Germinal center (tissue), 1 donor: ENCODE measurements around the gene ITIH3.
"Not testable (repeated sequence)": the region's sequence is repeated elsewhere in the genome, so short reads cannot be mapped to it uniquely, and the experiment has no call there.

Experiments
- DNase-seq: peaks from one replicate; pipeline ENCODE4 v3.0.0; 2012; ENCODE audit warnings: mixed read lengths, low spot score

ITIH3 gene, protein sequence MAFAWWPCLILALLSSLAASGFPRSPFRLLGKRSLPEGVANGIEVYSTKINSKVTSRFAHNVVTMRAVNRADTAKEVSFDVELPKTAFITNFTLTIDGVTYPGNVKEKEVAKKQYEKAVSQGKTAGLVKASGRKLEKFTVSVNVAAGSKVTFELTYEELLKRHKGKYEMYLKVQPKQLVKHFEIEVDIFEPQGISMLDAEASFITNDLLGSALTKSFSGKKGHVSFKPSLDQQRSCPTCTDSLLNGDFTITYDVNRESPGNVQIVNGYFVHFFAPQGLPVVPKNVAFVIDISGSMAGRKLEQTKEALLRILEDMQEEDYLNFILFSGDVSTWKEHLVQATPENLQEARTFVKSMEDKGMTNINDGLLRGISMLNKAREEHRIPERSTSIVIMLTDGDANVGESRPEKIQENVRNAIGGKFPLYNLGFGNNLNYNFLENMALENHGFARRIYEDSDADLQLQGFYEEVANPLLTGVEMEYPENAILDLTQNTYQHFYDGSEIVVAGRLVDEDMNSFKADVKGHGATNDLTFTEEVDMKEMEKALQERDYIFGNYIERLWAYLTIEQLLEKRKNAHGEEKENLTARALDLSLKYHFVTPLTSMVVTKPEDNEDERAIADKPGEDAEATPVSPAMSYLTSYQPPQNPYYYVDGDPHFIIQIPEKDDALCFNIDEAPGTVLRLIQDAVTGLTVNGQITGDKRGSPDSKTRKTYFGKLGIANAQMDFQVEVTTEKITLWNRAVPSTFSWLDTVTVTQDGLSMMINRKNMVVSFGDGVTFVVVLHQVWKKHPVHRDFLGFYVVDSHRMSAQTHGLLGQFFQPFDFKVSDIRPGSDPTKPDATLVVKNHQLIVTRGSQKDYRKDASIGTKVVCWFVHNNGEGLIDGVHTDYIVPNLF

DNA sequence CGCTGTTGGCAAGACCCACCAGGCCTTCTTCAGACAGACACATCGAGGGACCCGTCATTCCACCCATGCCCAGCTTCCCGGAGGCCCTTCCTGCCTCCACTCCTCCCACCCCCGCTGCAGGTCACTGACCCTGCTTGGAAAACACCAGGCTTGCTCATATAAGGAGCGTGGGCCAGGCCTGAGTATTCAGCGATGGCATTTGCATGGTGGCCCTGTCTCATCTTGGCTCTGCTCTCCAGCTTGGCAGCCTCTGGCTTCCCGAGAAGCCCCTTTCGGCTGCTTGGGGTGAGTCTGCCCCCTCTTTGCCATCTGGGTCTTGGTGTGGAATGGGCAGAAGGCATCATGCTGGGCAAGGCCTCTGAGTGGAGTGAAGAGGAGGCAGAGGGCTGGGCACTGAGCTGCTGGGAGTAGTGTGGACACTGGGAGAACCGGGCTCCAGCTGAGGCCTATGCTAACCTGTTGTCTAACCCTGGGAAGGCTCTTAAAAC lies at the start of gene ITIH3:
TSS of gene ITIH3 (plus strand) at position 185 of the 488 bp plus-strand sequence. CDS start at position 193, 8 bp downstream.
- no peak for DNase-seq

DNA sequence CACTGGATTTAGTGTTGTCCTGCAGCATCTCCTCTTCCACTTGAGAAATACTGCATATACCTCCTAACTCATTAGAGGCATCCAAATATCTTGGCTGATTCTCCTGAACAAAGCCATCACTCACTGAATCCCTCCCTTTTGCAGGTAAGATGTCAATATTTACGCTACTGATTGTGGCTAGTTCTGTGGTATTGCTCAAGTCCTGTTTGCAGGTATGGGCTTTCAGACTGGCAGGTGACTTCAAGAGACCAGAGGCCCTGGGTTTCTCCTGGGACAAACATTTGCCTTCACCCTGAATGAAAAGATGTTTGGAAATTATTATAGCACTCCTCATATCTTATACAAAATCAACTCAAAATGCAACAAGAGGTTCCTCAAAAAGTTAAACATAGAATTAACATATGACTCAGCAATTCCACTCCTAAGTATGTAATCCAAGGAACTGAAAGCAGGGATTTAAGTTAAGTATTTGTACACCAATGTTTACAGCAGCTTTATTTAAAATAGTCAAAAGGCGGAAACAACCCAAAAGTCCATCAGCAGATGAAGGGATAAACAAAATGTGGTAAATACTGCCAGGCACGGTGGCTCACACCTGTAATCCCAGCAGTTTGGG lies 42.4 kb upstream of the ITIH3 start:
- DNase-seq: no peak

DNA sequence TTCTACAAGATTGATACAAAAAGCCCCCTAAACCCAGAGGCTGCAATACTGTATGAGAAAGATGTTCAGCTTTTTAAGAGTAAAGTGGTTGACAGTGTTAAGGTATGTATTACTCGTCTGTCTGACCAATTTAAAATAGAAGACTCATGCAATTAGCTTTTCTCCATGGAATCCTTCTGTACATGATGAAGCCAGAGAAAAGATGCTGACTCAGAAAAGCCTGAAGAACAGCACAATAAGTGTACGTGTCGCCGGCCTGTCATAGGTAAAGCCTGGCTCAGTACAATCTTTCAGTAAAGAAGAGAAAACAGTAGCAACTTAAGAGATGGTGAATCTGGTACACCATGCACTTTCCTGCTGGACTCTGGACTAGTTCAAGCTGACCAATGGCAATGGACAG lies 40.2 kb upstream of the ITIH3 start:
- no peak for DNase-seq

DNA sequence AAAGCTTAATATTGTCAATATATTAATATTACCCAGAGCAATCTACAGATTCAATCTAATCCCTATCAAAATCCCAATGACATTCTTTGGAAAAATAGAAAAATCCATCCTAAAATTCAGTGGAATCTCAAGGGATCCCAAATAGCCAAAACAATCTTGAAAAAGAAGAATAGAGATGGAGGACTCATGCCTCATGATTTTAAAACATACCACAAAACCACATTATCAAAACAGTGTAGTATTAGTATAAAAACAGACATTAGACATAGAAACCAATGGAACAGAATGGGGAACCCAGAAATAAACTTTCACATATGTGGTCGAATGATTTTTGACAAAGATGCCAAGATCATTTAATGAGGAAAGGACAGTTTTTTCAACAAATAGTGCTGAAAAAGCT lies 38.5 kb upstream of the ITIH3 start:
- DNase-seq: no peak

DNA sequence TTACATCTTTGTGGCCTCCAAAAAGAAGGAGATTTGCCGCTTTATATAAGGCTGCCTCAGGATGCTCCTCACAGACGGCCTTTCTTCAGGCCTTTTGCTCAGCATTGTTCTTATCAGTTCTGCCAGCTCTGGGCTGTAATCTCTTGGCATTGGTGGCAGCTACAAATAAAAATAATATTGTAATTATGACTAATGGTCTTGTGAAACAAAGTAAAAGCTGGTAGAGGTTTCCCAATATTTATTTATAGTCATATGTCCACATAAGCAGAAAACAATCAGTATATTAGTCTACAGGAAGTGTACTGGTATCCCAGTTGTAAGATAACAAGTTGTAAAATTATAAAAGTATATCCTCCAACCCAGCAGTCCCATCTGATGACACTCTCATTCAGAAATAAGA lies 31.1 kb upstream of the ITIH3 start:
- no peak for DNase-seq

DNA sequence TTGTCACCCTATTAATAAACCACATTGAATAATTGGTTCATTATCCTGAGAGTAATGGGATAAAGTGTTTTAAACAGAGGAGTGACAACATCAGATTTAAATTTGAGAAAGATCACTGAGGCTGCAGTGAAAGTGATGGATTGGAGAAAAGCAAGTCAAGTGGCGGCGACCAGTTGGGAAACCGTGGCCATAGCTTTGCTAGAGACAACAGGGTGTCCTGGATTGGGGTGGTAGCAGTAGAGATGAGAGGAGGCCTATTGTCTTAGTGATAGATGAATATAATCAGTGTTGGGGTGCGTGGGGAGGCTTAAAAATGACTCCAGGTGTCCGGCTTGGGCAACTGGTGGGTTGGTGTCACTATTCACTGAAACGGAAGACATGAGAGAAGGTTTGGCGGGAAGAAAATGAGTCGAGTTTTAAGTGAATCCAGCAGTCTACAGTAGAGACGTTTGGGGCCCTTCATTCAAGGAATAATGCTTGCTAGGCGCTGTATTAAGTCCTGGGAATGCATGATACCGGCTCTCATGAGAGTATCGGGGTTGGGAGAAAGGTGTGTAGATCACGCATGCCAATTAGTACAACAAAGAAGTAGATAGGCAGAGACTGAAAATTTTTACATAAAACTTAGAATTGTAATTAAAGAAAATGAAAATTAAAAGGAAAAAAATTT lies 24.7 kb upstream of the ITIH3 start:
- no peak for DNase-seq

DNA sequence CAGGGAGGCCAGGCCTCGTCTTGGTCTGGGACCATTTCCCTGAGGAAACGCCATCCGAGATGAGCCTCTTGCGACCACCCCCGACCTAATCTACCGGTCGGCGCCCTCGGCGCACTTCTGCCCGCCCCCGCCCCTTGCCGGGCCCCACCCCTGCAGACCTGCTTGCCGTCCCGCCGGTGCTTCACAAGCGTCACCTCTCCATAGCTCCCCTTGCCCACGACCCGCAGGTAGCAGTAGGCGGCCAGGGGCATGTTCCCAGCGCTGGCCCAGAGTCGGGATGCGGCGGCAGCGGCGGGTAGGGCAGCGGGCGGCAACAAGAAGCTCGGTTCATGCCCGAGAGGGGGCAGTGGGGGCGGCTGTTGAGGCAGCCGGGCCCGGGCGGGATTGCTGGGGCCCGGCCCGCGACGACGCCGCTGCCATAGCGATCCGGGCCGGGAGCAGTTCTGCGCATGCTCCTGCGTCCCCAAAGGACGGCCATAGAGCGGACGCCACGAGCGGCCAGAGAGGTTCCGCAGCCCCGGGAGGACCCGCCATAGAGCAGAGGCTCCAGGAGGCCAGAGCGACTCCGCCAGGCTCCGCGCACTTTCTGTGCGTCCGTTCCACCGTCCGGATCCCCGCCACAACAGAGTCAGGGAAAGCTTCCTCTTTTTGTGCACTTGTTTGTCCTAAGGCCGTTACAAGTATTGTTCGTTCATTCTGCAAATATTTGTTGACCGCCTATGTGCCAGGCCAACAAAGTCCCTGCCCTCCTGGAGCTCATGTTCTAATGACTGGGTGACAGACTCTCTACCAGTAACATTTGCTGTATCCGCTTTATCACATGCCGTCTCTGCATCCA lies 23.9 kb upstream of the ITIH3 start, which contains the start of gene NEK4:
TSS of gene NEK4 (minus strand) at position 445 of the 838 bp plus-strand sequence. CDS start at position 251, 194 bp downstream.
- peak; percentile 89 for DNase-seq

DNA sequence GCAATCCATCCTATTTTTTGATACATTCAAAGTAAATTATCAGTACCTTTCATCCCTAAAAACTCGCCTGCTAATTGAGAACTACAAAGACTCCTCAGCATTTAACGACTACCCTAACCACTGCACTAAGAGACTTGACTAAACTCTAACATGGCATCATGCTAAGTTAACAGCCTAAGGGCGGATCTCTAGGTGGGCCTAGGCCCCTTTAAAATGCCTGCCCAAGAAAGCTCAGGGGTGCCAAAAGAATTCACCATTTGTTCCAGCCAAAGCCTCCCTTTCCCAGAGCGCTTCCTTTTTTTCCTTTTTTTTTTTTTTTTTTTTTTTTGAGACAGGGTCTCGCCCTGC lies 23.3 kb upstream of the ITIH3 start:
- DNase-seq: no peak

DNA sequence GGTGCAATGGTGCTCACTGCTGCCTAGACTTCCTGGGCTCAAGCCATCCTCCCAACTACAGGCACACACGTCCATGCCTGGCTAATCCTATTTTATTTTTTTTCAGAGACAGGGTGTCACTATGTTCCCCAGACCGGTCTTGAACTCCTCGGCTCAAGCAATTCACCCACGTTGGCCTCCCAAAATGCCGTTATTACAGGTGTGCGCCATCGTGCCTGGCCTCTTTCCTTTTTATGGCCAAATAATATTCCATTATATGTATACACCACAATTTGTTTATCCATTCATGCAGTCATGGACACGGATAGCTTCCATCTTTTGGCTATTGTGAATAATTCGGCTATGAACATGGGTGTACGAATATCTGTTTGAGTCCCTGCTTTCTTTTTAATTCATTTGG lies 22.9 kb upstream of the ITIH3 start:
- no peak for DNase-seq

DNA sequence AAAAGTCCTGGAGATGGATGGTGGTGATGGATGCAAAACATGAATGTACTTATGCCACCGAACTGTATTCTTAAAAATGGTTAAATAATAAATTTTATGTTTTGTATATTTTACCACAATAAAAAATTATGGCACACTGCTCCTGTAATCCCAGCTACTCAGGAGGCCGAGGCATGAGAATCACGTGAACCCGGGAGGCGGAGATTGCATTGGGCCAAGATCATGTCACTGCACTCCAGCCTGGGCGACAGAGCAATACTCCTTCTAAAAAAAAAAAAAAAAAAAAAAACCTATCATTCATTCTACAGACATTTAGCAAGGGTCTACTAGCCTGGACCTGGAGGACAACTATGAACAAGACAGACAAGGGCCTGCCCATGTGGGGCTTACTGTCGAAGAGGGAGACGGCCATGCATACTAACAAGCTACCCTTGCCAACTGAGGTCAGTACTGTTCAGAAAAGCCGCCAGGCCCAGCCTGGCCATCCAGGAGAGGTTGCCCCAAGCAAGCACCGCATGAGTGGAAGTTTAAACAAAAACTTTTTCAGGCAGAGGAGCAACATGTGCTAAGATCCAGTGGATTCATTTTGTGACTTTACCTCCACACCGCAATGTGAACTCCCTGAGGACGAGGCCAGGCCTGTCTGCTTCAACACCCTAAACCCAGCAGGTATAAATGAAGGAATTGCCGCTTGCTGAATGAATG lies 21.1 kb upstream of the ITIH3 start:
- DNase-seq: no peak

DNA sequence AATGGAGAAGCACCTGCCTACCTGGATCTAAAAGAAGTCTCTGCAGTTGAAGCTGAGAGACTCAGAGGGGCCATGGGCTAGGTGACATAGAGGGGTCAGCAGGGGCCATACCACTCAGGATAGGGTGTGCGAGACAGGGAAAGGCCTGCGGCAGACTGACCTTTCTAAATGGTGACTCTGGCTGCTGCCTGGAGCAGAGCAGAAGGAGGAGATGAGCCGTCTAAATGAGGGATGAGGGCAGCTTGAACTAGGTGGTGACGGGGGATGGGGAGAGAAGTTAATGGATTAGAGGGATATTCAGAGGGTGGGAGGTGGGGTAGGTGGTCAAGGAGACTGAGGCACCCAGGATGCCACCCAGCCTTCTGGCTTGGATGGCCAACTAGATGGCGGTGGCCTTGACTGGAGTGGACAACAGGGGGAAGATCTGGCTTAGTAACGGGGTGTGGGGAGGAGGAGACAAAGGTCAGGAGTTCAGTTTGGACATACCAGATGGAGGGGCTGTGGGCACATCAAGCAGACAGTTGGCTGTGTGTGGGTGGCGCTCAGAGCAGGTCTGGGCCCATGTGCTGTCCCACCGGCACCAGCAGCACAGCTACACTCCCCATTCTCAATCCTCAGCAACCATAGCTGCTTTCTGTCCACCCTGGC lies 20.4 kb upstream of the ITIH3 start:
- no peak for DNase-seq

DNA sequence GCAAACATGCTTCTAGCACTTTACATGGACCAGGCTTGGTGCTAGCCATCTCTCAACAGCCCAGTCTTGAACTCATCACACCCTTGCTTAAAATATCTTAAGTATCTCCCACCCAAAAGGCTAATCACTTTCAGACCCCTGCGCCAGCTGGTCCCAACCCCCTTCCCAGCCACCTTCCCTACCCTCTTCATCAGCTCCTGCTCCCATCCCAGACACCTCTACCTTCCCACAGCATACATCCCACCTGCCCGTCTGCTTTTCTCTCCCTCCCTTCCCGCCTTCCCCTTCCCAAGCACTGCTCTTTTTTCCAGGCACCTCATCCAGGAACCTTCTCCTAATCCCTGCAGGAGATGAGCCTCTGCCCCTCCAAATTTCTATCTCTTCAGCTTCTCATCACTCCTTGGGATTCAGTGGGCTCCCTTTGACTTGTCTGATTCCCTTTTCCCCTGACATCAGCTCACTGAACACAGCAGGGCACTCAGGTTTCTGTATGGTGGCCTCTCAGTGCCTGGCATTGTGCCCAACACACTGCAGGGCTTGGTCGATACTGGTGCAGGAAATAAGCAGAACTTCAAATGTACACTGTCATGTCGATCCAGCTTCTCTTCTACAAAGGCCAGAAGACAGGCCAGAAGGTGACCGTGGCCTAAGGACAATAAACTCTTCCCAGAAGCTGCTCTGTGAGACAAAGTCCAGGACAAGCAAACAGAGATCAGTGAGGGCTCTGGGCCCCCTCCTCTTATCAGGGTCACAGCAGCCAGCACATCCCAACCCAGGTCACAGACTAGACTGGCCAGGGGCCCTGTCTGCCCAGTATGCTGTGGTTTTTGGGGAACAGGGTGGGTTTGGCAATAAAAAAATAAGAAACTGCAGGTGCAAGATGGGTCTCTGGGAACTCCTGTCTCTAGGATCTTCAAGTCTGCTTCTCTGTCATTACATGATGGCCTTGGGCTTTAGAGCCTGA lies 19.4 kb upstream of the ITIH3 start:
- no peak for DNase-seq

DNA sequence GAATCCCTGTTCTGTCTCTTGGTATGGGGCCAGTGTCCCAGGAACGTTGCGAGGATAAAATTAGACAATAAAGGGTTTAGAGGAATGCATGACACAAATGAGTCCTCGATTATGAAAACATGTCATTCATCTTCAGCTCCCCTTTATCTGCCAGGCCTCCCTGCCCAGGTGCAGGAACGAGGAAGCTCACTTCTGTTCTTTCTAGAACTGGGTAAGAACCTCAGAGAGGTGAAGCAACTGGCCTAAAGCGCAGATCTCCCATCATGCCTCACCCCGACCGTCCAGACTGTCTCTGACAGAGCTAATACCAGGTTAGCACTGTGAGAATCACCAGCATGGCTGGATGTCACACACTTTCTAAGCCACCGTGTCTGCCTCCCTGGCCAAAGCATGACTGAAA lies 18.7 kb upstream of the ITIH3 start:
- DNase-seq: no peak

DNA sequence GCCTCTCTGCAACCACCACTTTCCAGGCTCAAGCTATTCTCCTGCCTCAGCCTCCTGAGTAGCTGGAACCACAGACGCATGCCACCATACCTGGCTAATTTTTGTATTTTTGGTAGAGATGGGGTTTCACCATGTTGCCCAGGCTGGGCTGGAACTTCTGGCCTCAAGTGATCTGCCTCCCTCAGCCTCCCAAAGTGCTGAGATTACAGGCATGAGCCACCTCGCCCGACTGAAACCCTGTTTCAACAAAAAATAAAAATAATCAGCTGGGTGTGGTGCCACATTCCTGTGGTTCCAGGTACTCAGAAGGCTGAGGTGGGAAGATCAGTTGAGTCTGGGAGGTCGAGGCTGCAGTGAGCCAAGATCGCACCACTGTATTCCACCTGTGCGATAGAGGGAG lies 18.1 kb upstream of the ITIH3 start:
- not testable (repeated sequence) for DNase-seq

DNA sequence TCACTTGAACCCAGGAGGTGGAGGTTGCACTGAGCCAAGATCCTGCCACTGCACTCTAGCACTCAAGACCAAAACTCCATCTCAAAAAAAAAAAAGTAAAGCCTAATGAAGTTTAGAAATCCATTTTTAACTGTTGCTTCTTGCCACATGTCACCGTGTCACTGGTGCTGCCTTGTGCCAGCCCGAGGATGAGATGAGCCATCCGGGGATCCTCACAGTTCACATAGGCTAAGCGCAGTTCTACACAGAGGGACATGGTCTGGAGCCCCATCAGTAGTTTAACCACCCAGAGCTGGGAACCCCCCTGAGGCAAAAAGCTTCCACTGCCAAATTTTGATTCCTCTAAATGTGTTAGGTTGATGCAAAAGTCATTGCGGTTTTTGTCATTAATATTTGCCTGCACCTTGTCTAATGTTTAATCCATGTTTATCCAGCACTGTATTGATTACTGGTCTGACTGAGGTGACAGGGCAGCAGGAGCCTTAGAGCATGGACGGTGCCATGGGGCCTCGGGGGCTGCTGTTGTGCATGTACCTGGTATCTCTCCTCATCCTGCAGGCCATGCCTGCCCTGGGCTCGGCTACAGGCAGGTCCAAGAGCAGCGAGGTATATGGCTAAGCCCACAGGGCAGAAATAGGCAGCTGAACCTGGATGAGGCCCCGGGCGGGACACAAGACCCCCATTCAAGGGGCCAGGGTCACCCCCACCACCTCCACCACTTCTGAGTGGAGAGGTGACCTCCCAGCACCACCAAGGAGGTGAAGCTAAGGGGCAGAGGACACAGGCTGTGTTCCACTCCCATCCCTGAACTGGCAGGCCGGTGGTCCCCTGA lies 17.3 kb upstream of the ITIH3 start, which contains the start of gene ITIH1:
TSS of gene ITIH1 (plus strand) at position 473 of the 832 bp plus-strand sequence. CDS start at position 490, 17 bp downstream.
- no peak for DNase-seq

DNA sequence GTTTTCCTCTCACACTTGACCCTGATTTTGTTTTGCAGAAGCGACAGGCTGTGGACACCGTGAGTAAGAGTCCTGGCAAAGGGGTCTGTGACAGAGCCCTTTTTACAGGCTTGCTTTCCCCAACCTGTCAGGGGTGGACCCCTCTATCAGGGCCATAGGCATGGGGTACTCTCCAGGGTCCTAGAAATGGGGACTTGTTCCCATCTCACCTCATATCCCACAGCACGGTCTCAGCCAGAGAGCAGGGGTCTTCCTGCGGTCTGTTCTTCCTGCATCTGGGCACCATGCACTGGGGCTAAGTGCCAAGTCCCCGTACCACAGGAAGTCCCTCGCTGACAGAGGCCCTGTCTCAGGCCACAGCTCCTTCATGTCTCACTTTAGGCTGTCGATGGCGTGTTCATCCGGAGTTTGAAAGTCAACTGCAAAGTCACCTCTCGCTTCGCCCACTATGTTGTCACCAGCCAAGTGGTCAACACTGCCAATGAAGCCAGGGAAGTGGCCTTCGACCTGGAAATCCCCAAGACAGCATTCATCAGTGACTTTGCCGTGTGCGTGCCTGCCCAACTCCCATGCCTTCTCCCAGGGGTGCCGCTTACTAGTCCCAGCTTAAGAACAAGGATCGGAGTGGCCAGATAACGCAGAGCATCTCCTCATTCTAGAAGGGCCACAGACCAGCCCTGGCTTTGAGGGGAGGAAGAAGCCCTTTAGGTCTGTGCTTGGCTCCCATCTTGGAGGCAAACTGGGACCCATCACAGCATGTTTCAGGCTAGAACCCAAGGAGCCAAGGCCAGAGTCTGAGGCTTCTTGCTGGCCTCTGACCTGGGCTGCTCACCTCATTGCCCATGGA lies 16.4 kb upstream of the ITIH3 start:
- DNase-seq: no peak
